ENCODE measurements around the gene PPEF1. TPM values are rescaled to one million over a fixed set of nuclear protein-coding genes. Genes with fewer than 3 reads are reported as not detected.

The PPEF1 gene
- total and polyA plus RNA-seq, 8 donors = 0.31 to 1.0 (median 0.70) TPM

DNA sequence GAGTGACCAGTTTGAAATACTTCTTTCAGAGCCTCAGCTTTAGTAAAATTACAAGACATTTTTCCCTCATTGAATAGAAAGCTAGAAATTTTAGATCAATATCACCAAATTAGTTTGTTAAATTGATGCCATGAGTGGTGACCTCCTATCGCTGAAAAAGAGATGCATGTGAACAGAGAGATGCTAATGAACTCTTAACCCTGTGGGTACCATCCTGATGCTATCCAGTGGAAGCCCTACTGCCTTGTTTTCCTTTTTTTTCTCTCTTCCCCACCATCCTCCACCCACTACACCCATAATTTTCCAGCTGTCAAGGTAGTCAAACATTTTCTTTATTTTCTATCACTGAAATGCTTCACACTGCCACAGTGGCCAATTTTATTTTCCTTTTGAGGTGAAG lies 61.9 kb downstream of the PPEF1 start:
- intact Hi-C loops (cut with DNase I) = no loop called here

DNA sequence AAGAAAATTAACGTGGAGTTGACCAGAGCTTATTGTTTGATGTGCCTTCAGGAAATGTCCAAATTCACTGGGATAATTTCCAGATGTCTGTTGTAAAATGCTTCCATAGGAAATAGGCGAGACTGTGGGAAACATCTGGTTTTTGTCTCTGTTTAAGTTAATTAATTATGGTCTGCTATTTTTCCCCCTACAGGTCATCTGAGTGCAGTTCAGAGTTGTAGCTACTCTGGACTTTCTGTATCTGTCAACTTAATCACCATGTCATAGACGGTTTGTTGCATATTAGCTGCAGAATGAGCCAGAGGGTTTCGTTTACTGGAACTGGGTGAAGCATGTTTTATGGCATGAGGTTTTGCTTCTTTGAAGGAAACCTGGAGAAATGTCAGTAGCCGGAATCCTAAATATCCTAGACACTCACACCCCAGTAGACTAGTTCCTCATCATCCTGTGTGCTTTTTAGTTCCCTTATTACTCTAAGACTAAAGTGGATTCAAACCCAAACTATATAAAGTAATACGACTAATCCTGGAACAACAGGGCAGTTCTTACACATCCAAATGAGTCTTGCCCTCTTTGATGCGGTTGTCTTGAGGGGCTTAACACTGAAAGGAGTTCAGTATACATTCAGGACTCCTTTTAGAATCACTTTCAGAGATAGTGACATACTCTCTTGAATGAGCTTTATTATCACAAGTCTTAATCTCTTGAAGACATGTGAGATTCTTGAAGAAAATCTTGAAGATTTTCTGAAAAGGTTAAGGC lies 62.5 kb downstream of the PPEF1 start:
- Histone ChIP-seq H3K4me3 (no peak overlapping the region), H3K36me3 (no peaks in the 10 kb centered on the region), H3K27me3 (no peaks in the 10 kb centered on the region), H3K4me1 (no peaks in the 10 kb centered on the region), H3K9me3 (no peaks in the 10 kb centered on the region), H3K27ac (no peak overlapping the region)
- DNase-seq = peak in 2 of 4 donors; percentile 23 to 51
- TF ChIP-seq, protein P1, sequence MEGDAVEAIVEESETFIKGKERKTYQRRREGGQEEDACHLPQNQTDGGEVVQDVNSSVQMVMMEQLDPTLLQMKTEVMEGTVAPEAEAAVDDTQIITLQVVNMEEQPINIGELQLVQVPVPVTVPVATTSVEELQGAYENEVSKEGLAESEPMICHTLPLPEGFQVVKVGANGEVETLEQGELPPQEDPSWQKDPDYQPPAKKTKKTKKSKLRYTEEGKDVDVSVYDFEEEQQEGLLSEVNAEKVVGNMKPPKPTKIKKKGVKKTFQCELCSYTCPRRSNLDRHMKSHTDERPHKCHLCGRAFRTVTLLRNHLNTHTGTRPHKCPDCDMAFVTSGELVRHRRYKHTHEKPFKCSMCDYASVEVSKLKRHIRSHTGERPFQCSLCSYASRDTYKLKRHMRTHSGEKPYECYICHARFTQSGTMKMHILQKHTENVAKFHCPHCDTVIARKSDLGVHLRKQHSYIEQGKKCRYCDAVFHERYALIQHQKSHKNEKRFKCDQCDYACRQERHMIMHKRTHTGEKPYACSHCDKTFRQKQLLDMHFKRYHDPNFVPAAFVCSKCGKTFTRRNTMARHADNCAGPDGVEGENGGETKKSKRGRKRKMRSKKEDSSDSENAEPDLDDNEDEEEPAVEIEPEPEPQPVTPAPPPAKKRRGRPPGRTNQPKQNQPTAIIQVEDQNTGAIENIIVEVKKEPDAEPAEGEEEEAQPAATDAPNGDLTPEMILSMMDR (IDR thresholded peaks at IDR 0.05) = no peak
- ATAC-seq = peak; percentile 36
- intact Hi-C loops (cut with DNase I) = no loop called here

More for the DNA sequence above, 61.9 kb downstream of the PPEF1 start:
- ATAC-seq (no peak), DNase-seq (no peak)
- TF ChIP-seq, protein P1 (IDR thresholded peaks at IDR 0.05) = no peak
- H3K27ac ChIP-seq = no peak overlapping the region
- no peaks in the 10 kb centered on the region for H3K36me3 ChIP-seq
- H3K4me1 ChIP-seq = no peaks in the 10 kb centered on the region
- H3K27me3 ChIP-seq = no peaks in the 10 kb centered on the region
- no peak overlapping the region for H3K4me3 ChIP-seq
- H3K9me3 ChIP-seq = no peaks in the 10 kb centered on the region

DNA sequence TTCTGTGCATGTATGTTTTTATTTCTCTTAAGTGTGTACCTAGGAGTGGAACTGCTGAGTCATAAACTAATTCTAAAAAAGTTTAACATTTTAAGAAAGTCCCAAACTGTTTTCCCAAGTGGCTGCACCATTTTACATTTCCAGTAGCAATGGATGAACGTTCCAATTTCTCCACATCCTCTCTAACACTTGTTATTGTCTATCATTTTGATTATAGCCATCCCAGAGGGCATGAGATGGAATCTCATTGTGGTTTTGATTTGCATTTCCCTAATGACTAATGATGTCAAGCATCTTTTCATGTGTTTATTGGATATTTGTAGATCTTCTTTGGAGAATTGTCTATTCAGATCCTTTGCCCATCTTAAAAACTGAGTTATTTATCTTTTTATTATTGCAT lies 82.5 kb downstream of the PPEF1 start:
- Histone ChIP-seq H3K4me3 (no peak overlapping the region), H3K36me3 (no peaks in the 10 kb centered on the region), H3K9me3 (no peaks in the 10 kb centered on the region), H3K27ac (no peak overlapping the region), H3K27me3 (no peaks in the 10 kb centered on the region), H3K4me1 (no peaks in the 10 kb centered on the region)
- no peak for DNase-seq
- intact Hi-C loops (cut with DNase I) = no loop called here
- no peak for ATAC-seq
- TF ChIP-seq, protein P1 (IDR thresholded peaks at IDR 0.05) = no peak

DNA sequence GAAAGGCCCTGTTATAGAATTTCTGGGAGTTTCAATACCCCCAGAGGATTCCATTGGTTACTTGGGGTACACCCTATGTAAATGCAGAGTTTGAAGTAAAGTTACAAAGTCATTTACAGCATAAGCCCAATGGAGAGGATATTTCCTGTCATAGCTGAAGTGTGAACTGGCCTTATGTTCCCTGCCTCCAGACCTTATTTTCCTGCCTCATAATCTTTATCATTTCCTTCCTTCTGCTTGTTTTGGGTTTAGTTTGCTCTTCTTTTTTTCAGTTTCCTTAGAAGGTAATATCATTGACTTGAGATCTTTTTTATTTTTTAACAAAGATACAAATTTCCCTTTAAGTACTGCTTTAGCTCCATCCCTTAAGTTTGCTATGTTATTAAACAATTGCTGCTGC lies 85.4 kb downstream of the PPEF1 start:
- Histone ChIP-seq H3K36me3 (no peaks in the 10 kb centered on the region), H3K27me3 (no peaks in the 10 kb centered on the region), H3K4me1 (no peaks in the 10 kb centered on the region), H3K4me3 (no peak overlapping the region), H3K9me3 (no peaks in the 10 kb centered on the region), H3K27ac (no peak overlapping the region)
- DNase-seq (no peak), ATAC-seq (no peak)
- TF ChIP-seq, protein P1 (IDR thresholded peaks at IDR 0.05) = no peak
- intact Hi-C loops (cut with DNase I) = no loop called here

DNA sequence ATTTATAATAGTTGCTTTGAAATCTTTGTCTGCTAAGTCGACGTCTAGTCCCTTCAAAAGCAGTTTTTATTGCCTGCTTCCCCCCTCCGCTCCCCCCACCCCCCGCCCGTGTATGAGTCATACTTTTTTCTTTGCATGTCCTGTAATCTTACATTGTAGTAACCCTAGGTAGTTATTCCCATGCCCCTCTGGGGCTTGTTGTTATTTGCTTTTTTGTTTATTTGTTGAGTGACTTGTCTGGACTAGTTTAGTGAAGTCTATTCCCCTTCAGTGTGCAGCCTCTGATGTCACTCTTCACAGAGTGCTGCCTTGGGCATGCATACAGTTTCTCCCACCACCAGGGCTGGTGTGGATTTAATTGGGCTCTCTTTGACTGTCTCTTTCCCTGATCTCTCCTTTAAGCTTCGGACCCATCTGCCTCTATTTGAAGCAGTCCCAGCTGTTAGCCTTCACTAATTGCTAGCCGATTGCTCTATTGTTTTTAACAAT lies 86.2 kb downstream of the PPEF1 start:
- ATAC-seq (no peak), DNase-seq (no peak)
- no peak overlapping the region for H3K4me3 ChIP-seq
- no peaks in the 10 kb centered on the region for H3K4me1 ChIP-seq
- TF ChIP-seq, protein P1 (IDR thresholded peaks at IDR 0.05) = no peak
- no peaks in the 10 kb centered on the region for H3K36me3 ChIP-seq
- intact Hi-C loops (cut with DNase I) = no loop called here
- no peaks in the 10 kb centered on the region for H3K9me3 ChIP-seq
- no peaks in the 10 kb centered on the region for H3K27me3 ChIP-seq
- H3K27ac ChIP-seq = no peak overlapping the region
